Karpas-422 (cell line): ENCODE measurements around the gene LNX2. TPM values are rescaled to one million over a fixed set of nuclear protein-coding genes. Genes with fewer than 3 reads are reported as not detected.

Source experiments
- DNase-seq: peaks from one replicate; pipeline ENCODE4 v3.0.0-alpha.2; 2015
- H2AFZ ChIP-seq: fragments of 200-600 bp; sonication (generic); 2 replicates; pipeline ENCODE4 v1.6.1; 2014; ENCODE audit warnings: antibody characterized with exemption, low read length, mixed read lengths
- H3K27ac ChIP-seq: fragments of 200-600 bp; sonication (generic); 2 replicates; pipeline ENCODE4 v1.5.1; 2014; ENCODE audit warnings: mild to moderate bottlenecking, low read length, moderate library complexity
- H3K27me3 ChIP-seq: fragments of 200-600 bp; sonication (generic); 2 replicates; pipeline ENCODE4 v1.6.1; 2014; ENCODE audit warnings: low read length, mixed read lengths
- H3K36me3 ChIP-seq: fragments of 200-600 bp; sonication (generic); 2 replicates; pipeline ENCODE4 v1.6.1; 2014; ENCODE audit warnings: low read length, mixed read lengths; ENCODE audit not compliant: insufficient read depth
- H3K4me1 ChIP-seq: fragments of 200-600 bp; sonication (generic); 2 replicates; pipeline ENCODE4 v1.6.1; 2014; ENCODE audit warnings: mild to moderate bottlenecking, low read length, mixed read lengths
- H3K4me2 ChIP-seq: fragments of 200-600 bp; sonication (generic); 2 replicates; pipeline ENCODE4 v1.6.1; 2014; ENCODE audit warnings: low read length, low read depth, mild to moderate bottlenecking; ENCODE audit not compliant: poor library complexity, severe bottlenecking
- H3K4me3 ChIP-seq: fragments of 200-600 bp; sonication (generic); 2 replicates; pipeline ENCODE4 v1.5.1; 2014; ENCODE audit warnings: mild to moderate bottlenecking, antibody characterized with exemption, low read length, mixed read lengths
- H3K79me2 ChIP-seq: fragments of 200-600 bp; sonication (generic); 2 replicates; pipeline ENCODE4 v1.6.1; 2014; ENCODE audit warnings: mild to moderate bottlenecking, low read length, mixed read lengths
- H3K9ac ChIP-seq: fragments of 200-600 bp; sonication (generic); 2 replicates; pipeline ENCODE4 v1.6.0; 2014; ENCODE audit warnings: low read length
- H3K9me2 ChIP-seq: fragments of 200-600 bp; sonication (generic), shearing (Covaris generic); replicated peaks from 2 replicates; pipeline ENCODE4 v1.6.0; 2014; ENCODE audit warnings: mild to moderate bottlenecking, low read length, moderate library complexity; ENCODE audit not compliant: insufficient read depth
- H3K9me3 ChIP-seq: fragments of 300-700, 200-600 bp; sonication (generic); 2 replicates; pipeline ENCODE4 v1.6.1; 2014; ENCODE audit warnings: low read length, mixed read lengths
- H4K20me1 ChIP-seq: fragments of 200-600 bp; sonication (generic); 2 replicates; pipeline ENCODE4 v1.6.1; 2014; ENCODE audit warnings: mild to moderate bottlenecking, antibody characterized with exemption, low read length, low read depth; ENCODE audit not compliant: insufficient read depth
- total RNA-seq: library from RNA; depleted of rRNA; stranded (reverse); fragments of >200 nt; shearing (Covaris generic); gene quantifications from 2 replicates; pipeline ENCODE4 v1.2.3, GENCODE V29; 2014; ENCODE audit warnings: low replicate concordance

Gene LNX2
- total RNA-seq, 1 experiment from 2014 or later: 5.4 TPM

GRCh38 chr13:27562457-27562856 lies 57.9 kb downstream of the LNX2 start:
- Histone ChIP-seq H3K36me3 (no peaks in the 10 kb centered on the region), H4K20me1 (no peaks in the 10 kb centered on the region), H3K4me1 (peaks cover 7% of the 10 kb centered on the region), H3K4me3 (no peak overlapping the region), H3K9me2 (0 out of 2 replicates have a peak, but pooled peaks cover 3% of the 10 kb centered on the region), H3K79me2 (no peaks in the 10 kb centered on the region), H3K27ac (no peak overlapping the region), H3K27me3 (no peaks in the 10 kb centered on the region), H2AFZ (no peak overlapping the region), H3K4me2 (no peak overlapping the region), H3K9ac (no peak overlapping the region), H3K9me3 (no peaks in the 10 kb centered on the region)
- DNase-seq: no peak

- no peak overlapping the region for H2AFZ ChIP-seq
- H3K27ac ChIP-seq: no peak overlapping the region
- no peak overlapping the region for H3K4me2 ChIP-seq
- no peaks in the 10 kb centered on the region for H4K20me1 ChIP-seq
- H3K4me3 ChIP-seq: no peak overlapping the region
- no peaks in the 10 kb centered on the region for H3K9me2 ChIP-seq
- no peaks in the 10 kb centered on the region for H3K27me3 ChIP-seq
- H3K36me3 ChIP-seq: peaks cover 6% of the 10 kb centered on the region
- H3K9ac ChIP-seq: no peak overlapping the region
- no peaks in the 10 kb centered on the region for H3K79me2 ChIP-seq
- no peaks in the 10 kb centered on the region for H3K9me3 ChIP-seq
- peaks cover 5% of the 10 kb centered on the region for H3K4me1 ChIP-seq
- no peak for DNase-seq
Observed at GRCh38 chr13:27559719-27560118, 60.6 kb downstream of the LNX2 start.

- Histone ChIP-seq H3K9me2 (no peaks in the 10 kb centered on the region), H3K4me1 (no peaks in the 10 kb centered on the region), H3K4me3 (no peak overlapping the region), H3K27me3 (no peaks in the 10 kb centered on the region), H2AFZ (no peak overlapping the region), H3K9ac (no peak overlapping the region), H3K9me3 (no peaks in the 10 kb centered on the region), H3K27ac (no peak overlapping the region), H3K36me3 (peaks cover 6% of the 10 kb centered on the region), H3K79me2 (no peaks in the 10 kb centered on the region), H3K4me2 (no peak overlapping the region), H4K20me1 (no peaks in the 10 kb centered on the region)
- no peak for DNase-seq
Observed at GRCh38 chr13:27556109-27556508, 64.2 kb downstream of the LNX2 start.

- no peak overlapping the region for H3K27ac ChIP-seq
- no peaks in the 10 kb centered on the region for H3K9me2 ChIP-seq
- no peak overlapping the region for H2AFZ ChIP-seq
- H3K9ac ChIP-seq: no peak overlapping the region
- no peak for DNase-seq
- no peaks in the 10 kb centered on the region for H3K9me3 ChIP-seq
- no peaks in the 10 kb centered on the region for H3K27me3 ChIP-seq
- no peak overlapping the region for H3K4me3 ChIP-seq
- H3K4me1 ChIP-seq: peaks cover 14% of the 10 kb centered on the region
- H3K79me2 ChIP-seq: no peaks in the 10 kb centered on the region
- no peak overlapping the region for H3K4me2 ChIP-seq
- H4K20me1 ChIP-seq: no peaks in the 10 kb centered on the region
- H3K36me3 ChIP-seq: peaks cover 6% of the 10 kb centered on the region
Observed at GRCh38 chr13:27551562-27551961, 68.8 kb downstream of the LNX2 start.

GRCh38 chr13:27549406-27549981 lies 70.8 kb downstream of the LNX2 start:
- DNase-seq: no peak
- Histone ChIP-seq H3K9me2 (no peaks in the 10 kb centered on the region), H3K27ac (no peak overlapping the region), H4K20me1 (no peaks in the 10 kb centered on the region), H3K9ac (no peak overlapping the region), H2AFZ (no peak overlapping the region), H3K27me3 (no peaks in the 10 kb centered on the region), H3K4me1 (peaks cover 14% of the 10 kb centered on the region), H3K4me2 (no peak overlapping the region), H3K9me3 (no peaks in the 10 kb centered on the region), H3K79me2 (no peaks in the 10 kb centered on the region), H3K36me3 (no peaks in the 10 kb centered on the region), H3K4me3 (no peak overlapping the region)

- H3K27ac ChIP-seq: no peak overlapping the region
- H3K9me2 ChIP-seq: no peaks in the 10 kb centered on the region
- no peaks in the 10 kb centered on the region for H3K4me1 ChIP-seq
- H3K9ac ChIP-seq: no peak overlapping the region
- no peak overlapping the region for H3K4me2 ChIP-seq
- H3K9me3 ChIP-seq: no peaks in the 10 kb centered on the region
- no peaks in the 10 kb centered on the region for H3K36me3 ChIP-seq
- H2AFZ ChIP-seq: no peak overlapping the region
- H3K27me3 ChIP-seq: no peaks in the 10 kb centered on the region
- DNase-seq: no peak
- no peak overlapping the region for H3K4me3 ChIP-seq
- no peaks in the 10 kb centered on the region for H4K20me1 ChIP-seq
- no peaks in the 10 kb centered on the region for H3K79me2 ChIP-seq
Observed at GRCh38 chr13:27542220-27542619, 78.1 kb downstream of the LNX2 start.

GRCh38 chr13:27541386-27541785 lies 78.9 kb downstream of the LNX2 start:
- Histone ChIP-seq H3K9ac (no peak overlapping the region), H3K36me3 (no peaks in the 10 kb centered on the region), H3K4me3 (no peak overlapping the region), H3K79me2 (no peaks in the 10 kb centered on the region), H3K9me3 (no peaks in the 10 kb centered on the region), H4K20me1 (no peaks in the 10 kb centered on the region), H2AFZ (no peak overlapping the region), H3K27ac (no peak overlapping the region), H3K27me3 (no peaks in the 10 kb centered on the region), H3K4me2 (no peak overlapping the region), H3K9me2 (no peaks in the 10 kb centered on the region), H3K4me1 (no peaks in the 10 kb centered on the region)
- DNase-seq: no peak

- H3K9ac ChIP-seq: no peak overlapping the region
- H3K4me2 ChIP-seq: no peak overlapping the region
- no peak for DNase-seq
- H3K79me2 ChIP-seq: no peaks in the 10 kb centered on the region
- H3K4me1 ChIP-seq: no peaks in the 10 kb centered on the region
- no peaks in the 10 kb centered on the region for H3K9me2 ChIP-seq
- no peaks in the 10 kb centered on the region for H3K27me3 ChIP-seq
- no peak overlapping the region for H3K4me3 ChIP-seq
- H4K20me1 ChIP-seq: no peaks in the 10 kb centered on the region
- no peak overlapping the region for H3K27ac ChIP-seq
- H2AFZ ChIP-seq: no peak overlapping the region
- no peaks in the 10 kb centered on the region for H3K36me3 ChIP-seq
- H3K9me3 ChIP-seq: no peaks in the 10 kb centered on the region
Observed at GRCh38 chr13:27536361-27537101, 83.8 kb downstream of the LNX2 start.
